NCI-H510A treated with DMSO at 0.1 percent for 48 hours (cell line): ENCODE results near the gene NFIB.

Experiments used
- DNase-seq: peaks from one replicate; lab custom pipeline; 2025; lab: John Stamatoyannopoulos, UW

NFIB gene

DNA sequence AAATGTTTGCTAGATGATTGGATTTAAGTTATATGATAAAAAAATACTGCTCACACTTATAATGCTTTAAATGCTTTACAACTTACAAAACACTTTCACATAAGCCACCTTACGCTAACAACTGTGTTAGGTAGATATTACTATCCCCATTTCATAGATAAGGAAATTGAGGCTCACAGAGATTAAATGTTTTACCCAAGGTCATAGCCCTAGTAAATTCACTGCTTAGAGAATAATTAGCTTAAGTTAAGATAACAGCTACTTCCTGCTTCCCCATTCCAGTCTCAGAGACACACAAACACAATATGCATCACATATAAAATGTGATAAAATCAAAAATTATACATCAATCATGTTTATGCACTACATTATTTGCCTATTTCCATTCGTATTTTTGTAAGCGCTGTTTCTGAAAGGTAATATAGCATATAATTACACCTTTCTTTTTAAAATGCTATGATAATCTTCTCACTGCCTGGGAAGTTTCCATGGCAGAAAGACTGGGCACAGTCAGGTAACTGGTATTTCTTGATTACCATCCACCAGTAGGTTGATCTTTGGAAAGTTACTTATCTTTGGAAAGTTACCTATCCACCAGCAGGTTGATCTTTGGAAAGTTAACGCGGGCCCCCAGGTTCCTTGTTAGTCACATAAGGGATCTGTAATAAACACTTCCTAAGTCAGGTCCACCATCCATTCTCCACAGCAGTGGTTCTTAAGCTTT lies 101.1 kb downstream of the NFIB start:
- no peak for DNase-seq

DNA sequence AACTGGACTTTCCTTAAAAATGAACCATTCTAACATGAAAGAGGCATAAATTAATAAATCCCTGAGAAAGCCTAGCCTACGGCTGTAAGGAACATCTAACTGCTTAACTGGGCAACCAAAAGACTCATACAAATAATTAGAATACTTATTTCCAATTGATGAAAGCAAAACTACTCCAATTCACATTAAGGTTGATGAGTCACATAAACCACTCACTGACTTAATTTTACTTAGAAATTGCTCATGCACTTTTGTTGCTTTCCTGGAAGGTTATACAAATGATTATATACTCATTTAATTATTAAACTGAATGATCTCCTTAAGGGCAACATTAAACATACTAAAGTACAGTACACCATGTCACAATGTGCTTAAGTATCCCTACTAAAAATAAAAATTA lies 101.9 kb downstream of the NFIB start:
- DNase-seq, result no peak

DNA sequence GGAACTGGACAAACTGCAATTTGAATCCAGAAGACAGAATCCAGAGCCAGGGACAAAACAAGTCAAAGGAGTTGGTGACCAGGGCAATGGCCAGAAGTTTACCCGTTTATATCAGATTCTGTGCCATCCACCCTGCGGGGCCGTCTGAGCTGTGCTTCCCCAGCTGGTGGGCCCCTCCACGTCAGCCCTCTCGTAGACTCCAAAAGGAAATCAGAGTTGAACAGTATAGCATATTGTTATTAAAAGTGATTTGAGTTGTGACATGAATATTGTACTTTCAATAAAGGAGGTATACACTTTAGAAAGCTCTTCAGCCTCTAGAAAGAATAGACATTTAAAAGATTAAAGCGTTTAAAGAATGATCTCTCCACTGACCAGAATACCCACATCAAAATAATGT lies 102.4 kb downstream of the NFIB start:
- DNase-seq, result no peak

DNA sequence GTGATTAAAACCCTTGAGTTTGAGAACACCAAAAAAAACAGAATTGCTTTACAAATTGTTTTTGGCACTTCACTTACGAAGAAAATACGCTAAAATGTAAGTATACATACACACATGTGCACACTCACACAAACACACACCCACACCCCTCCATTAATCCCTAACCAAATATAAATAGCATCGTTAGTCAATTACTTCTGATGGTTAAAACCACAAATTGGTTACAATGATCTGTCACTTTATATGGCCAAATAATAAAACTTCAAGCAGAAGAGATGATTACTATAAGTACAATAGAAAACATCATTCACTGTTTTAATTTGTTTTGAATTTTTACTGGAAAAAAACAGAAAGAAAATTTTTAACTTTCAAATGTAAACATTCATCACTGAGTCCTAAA lies 103.5 kb downstream of the NFIB start:
- no peak for DNase-seq

DNA sequence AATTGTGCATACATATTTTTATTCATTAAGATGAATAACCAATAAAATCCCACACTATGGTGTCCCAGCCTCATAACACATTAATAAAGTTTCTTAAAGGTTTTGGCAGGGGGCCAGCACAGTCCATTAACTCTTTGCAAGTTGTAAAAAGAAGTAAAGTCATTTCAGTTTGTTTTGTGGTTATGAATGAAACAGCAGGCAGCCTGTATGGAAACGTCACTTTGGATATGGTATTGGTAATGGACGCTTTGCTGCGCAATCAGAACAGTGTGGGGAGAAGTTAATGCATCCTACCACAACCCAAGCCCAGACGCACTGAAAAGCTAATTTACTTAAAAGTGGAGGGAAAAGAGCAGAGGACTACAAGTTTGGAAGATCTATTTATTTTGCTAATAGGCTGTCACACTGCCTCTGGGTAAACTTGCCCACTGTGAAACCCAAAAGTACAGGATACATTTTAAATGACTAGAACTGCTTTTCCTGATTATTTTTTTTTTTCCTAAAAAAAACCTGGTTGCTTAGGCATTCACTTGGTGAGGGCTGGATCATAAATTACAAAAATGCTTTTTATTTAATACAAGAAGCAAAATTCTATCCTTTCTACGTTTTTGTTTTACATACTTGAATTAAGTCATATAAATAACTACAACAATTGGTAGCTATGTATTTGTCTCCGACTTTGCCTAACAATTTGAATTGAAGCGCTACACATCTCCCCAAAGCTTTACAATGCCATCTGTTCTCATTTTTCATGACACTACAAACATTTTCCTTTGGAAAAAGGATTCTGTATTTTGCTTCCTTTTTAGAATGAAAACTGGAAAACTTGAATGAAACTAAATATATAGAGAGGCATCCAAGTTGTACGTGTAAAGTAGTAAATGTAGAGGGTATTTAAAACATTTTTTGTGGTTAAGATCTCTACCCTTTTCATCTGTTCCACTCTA lies 104.3 kb downstream of the NFIB start:
- peak; percentile 35 for DNase-seq

DNA sequence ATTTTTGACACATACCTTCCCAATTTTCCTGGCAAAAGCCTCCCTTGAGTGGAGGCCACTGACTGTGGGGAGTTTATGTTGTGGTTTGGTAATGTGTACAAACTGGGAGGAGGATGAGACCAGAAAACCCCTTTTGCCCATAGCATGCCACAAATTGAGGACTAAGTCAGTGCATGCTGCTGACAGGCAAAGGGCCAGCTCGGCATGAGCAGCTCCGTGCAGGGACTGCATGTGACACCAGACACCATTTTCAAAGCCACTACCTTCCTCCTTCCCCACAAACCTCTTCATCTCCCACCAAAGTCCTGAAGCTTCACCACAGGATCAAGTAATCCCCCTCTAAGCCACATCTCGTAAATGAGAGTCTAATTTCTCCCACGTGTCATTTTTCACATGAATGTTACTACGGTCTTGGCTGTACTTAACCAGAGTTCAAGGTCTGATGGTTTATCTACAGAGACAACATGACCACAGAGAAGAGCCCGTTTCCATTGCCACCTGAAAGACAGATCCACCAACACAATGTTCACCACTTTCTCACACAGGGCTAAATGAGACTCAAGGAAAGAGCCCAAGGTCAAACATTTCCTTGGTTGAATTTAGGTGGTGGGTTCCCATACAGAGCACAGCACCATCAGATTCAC lies 106.5 kb downstream of the NFIB start:
- DNase-seq, result no peak

DNA sequence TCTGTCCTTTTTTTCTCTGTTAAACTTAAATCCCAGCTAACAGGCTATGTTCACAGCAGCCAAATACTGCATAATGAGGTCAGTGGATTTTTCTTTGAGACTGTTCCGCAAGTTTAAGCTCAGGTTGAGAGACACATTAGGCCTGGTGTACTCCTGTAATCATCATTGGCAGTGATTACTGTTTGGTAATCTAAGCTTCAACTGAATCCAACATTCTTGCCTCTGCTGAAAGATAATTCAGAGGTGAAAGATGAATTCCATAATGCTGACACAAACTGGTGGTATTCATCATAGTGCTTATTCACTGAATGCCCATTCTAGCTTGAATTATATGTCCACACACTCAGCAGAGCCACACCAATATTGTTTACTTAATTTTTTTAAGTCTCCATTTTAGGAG lies 108.5 kb downstream of the NFIB start:
- no peak for DNase-seq

DNA sequence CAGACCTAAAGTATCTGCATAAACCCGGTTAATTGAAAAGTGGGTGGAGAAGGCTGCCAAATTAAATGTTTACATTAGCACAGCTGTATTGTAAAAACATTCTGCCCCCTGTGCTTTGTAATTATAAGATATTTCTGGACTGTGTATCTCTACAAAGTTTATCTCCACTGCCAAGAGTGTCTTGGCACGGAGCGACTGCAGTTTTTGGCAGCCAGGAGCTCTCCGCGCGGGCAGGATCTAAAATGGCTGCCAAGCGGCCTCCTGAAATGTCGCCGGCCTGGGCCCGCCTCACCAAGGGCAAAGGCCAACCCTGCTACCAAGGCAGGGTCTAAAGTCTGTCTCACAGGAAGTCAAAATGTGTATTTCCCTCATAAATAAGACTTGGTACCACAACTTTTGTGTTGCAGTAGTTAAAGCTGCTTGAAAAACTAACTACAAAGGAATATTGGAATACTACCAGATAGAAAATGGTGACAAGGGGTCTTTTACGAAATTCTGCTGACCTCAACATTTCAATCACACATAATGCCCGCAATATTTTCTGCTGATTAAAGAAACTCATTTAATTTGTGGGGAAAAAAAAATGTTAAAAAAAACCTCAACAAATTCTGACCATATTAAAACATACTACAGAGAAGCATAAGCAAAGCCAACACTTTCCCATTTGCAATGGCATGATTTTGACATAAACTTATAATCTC lies 110.4 kb downstream of the NFIB start:
- no peak for DNase-seq

DNA sequence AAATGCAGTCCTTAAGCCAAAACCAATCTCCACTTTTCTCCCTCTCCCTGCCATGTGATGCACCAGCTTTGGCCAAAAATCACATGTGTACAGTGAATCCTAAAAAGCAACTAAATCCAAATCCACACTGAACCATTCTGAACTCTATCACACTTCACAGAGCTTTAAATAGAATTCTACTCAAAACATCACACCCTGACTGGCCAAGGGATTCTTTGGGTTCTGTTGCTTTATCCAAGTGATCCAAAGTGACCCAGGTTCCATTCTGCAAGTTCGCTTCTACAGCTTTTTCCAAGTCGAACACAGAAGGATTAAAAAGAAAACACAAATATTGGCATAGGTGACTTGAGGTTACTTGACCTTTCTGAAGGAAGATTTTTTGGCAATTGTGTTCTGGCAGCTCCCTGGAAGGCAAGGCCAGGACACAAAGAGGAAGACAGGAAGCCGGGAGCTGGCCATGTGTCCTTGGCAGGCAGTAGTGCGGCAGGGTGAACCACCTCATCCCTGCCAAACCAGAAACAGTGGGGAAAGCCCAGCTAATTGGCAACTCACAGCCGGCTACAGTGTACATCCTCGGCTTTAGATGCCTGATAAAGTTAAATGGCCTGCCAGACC lies 115.0 kb downstream of the NFIB start:
- no peak for DNase-seq

DNA sequence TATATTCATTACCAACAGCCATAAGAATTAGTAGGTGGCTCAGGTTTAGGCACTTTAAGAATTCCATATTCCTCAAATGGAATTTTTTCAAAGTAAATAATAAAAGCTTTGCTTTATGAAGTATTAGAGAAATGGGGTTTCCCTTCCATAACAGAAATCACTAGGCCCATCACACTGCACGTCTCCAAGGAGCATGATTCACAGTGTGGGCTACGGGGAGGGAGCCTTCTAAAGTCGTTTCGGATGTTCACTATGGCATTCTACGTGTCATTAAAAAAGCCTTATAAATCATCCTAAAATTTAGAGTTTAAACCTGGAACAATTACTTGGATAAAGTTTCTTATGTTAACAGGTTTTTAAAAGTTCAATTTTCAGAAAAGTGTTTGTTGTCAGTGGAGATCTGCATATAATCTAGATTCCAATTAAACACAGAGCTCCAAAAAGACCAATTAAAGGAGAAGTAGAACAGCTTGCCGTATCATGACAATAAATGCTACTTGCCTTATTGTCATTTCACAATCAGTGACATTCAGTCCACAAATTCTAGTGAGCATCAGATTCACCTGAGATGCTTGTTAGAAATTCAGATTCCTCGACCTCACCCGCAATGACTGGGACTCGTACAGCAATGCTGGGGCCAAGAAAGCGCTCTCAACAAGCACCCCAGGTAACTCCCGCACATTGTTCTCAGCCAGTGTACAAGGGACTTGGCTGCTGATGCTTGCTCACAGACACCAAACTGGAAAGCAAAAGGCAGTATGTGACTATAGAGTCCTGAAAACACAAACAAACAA lies 115.7 kb downstream of the NFIB start:
- DNase-seq, result no peak

DNA sequence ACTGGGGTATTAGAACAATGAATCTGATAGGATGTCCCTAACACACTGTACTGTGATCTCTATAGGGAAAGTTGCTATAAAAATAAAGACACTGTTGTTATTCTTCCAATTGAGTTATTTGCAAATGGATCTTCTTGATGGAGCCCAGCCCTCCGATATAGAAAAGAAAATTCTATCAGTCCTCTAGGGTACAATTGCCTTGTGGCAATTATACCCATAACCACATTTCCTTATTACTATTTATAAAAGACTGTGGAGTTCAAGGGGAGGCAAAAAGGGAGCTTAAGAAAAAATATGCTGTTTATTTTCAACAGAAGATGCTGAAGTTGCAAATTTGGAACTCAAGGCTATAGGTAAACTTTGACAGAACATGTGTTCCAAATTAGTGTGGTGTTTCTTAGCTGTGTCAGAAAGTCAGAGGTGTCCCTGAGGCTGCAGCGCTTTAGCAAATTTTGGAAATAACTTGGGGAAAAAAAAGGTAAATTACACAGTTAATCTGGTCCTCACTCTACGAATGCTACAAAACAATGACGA lies 116.5 kb downstream of the NFIB start:
- DNase-seq, result no peak

DNA sequence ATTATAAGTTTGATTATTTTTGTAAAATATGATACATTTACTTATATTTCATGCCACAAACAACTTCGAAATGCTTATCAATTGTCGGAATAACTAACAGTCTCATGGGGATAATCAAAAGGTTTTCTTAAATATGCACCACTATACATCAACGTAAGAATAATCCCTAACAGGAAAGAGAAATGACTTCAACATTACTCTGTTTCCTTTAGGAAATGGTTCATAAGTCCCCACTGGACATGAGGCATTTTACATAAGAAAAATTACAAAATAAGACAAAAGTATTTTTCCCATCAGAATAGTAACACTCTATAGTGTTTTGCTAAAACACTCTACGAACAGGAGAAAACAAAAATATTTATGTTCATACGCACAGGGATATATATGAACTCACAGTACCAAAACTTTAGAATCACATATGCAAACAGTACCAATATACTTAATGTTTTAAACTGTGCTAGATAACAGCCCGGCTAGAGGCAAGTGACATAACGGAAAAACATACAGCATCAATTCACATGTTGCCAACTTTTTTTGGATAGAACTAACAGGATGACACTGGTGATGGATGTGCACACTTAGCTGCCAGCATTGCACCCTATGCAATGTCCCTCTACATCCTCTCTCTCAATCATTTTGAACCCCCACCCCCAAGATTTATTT lies 120.5 kb downstream of the NFIB start:
- DNase-seq, result no peak

DNA sequence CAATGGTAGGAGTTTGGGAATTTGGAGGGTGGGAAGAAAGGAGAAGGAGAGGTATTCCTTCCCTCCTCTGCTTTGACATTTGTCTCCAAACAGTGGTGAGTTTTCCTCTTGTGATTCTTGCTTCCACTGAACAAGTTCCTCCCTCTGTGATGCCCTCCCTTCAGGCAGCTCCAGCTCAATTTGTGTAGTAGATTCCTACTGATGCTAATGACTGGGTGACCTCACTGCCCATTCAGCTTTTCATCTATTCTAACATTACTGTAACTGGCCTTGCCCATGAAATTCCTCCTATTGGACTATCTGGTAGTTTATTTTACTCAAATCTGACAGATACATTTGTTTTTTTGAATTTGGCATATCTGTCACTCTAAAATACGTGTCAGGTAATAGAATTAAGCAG lies 121.4 kb downstream of the NFIB start:
- no peak for DNase-seq

DNA sequence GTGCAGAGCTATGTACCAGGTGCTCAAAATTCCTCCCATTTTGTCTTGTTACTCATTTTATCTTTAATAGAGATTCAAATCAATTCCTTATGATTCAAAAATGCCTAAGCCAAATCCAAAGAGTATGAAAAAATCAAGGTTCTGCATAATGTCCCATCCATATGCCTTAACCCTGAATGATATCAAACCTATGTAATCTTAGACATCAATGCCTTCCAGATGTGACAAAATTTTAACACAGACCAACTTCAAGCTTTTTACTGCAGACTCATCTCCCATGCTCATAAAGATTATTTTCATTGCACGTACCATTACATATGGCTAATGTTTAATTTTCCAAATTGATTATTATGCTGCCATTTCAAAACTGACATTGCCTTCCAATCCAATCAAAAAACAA lies 122.4 kb downstream of the NFIB start:
- DNase-seq, result no peak

DNA sequence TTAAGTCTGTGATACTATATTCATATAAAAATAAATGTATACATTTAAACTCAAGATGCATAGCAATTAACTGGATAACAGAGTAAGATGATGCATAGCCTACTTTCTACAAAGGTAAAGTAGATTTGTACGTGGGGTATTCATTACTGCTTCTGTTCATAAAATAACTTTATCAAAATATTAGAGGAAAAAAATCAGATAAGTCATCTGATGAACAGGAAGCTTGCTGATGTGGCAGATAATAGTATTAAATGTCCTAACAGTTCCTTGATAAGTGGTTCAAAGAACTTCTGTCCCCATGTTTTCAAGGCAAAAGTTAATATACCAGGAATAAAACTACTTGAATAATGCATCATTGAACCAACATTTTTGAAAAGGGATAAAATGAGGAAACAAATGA lies 123.7 kb downstream of the NFIB start:
- DNase-seq, result no peak

DNA sequence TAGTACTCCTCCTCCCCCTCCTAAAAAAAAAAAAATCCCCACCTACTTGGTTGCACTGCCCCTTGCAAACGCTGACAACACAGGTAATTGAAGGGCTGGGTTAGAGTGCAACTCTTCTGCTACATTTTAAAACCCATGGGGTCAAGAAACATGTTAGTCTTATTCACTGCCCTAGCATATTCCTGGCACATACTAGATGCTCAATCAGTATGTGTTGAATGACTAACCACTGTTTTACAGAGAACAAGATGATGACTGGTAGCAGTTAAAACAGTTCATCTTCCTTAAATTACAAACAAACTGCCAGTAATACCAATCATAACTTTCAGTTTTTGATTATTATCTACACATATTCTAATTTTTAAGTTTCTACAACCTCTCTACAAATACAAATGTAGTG lies 124.4 kb downstream of the NFIB start:
- DNase-seq, result no peak

DNA sequence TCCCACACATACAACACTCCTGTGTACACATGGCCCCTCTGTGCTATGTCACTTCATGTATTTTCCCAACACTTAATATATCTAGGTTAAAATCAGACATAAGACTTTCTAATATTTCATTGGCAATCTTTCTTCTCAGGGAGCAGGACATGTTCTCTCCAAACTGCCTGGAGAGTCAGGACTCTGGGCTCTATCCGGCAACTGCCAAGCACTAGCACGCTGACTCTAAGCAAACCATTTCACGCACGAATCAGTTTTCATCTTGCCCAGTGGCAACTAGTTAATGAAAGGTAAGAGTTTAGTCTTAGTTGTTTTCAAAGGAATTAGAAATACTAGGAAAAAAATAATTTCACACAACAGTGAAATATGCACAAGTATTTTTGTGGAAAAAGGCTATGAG lies 124.8 kb downstream of the NFIB start:
- DNase-seq, result no peak

DNA sequence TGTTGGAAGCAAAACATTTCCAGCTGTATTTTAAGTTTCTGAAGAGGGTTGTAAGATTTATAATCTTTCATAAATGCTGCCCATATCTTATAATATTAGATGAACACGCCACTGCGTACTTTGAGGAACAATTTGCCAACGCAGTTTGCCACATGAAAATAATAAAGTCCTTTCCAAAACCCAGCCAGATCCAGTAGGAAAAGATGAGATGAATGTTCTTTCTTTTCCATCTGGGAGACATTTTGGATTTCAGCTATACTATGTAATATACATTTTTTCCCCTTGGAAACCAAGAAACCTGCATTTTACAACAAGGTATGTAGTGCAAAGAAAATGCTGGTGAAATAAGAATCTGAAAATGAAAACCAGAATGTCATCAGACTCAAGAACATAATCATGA lies 125.4 kb downstream of the NFIB start:
- DNase-seq, result no peak

DNA sequence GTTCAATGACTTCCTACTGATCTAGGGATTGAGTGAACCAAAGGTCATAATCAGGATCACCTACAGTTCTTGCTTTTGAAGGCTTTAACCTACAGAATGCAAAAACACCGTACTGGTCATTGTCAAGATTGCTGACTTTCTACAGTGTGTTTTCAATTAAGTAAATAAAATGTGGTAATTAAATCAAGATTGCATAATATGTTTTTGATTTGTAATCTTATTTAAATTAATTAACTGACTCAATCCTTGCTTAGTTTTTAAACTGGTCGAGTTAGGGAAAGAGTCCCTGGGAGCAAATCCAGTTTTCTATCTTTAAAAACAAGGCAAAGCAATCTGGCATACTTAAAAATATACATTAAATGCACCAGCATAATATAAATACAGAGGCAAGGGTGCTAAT lies 125.9 kb downstream of the NFIB start:
- DNase-seq, result no peak

DNA sequence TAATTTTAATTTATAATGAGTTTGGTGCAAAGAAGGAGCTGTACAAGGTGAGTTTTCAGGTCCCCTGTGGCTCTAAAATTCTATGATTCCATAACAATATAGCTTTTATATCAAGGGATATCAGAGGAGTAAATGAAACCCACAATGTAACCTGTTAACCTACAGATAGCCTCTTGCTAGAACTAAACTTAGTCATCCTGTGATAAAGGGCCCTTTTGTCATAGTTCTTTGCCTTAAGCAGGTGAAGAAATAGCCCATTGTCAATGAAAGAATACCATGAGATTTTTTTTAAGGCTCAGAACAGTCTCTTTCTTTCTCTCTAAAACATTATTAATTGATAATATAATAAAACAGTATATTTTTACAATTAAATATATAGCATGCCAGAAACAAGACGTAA lies 127.8 kb downstream of the NFIB start:
- no peak for DNase-seq
